Prostate gland (tissue), 2 donors: ENCODE results near the gene DEDD2.

ENCODE experiments used
- CTCF ChIP-seq, 4 experiments: fragments of 200-600 bp in 2 of 4; fragments of 450-650 bp in 2 of 4; sonication (generic) in 2 of 4; IDR thresholded peaks; 1 replicate in 3 of 4; 2 replicates in 1 of 4; pipeline ENCODE4 v1.5.1; 2016 to 2019; ENCODE audit warnings: antibody characterized with exemption in 4 of 4, mild to moderate bottlenecking in 2 of 4, moderate library complexity in 2 of 4
- POLR2A ChIP-seq: fragments of 450-650 bp; IDR thresholded peaks from one replicate; pipeline ENCODE4 v1.6.1; 2016; ENCODE audit warnings: antibody characterized with exemption, mild to moderate bottlenecking
- POLR2AphosphoS5 ChIP-seq: sonication (generic); formaldehyde crosslinking; IDR thresholded peaks from one replicate; pipeline ENCODE4 v1.6.1; 2017; ENCODE audit warnings: antibody characterized with exemption

- no peak for TF ChIP-seq CTCF (IDR thresholded peaks at IDR 0.05)
- TF ChIP-seq POLR2AphosphoS5 = no peak
- TF ChIP-seq POLR2A = no peak
Measured at GRCh38 chr19:42229301-42229854, 11.9 kb upstream of the DEDD2 start.
